Gastroesophageal sphincter (tissue), 4 donors: ENCODE data around the gene ERRFI1. TPM values are rescaled to one million over a fixed set of nuclear protein-coding genes. Genes with fewer than 3 reads are reported as not detected.

Experiments used
- ATAC-seq: fragments of 150-250 bp; one replicate; pipeline ENCODE4 v1.9.1; 2016; ENCODE audit warnings: mild to moderate bottlenecking, moderate library complexity
- H3K27ac ChIP-seq, 4 donors: fragments of 200-600 bp; sonication (generic) in 3 of 4; 1 replicate in 3 of 4; 2 replicates in 1 of 4; pipeline ENCODE4 v1.5.1; 2016 to 2019
- H3K27me3 ChIP-seq: fragments of 200-600 bp; sonication (generic); one replicate; pipeline ENCODE4 v1.5.1; 2019
- H3K36me3 ChIP-seq, 2 donors: fragments of 200-600 bp; sonication (generic); one replicate each; pipeline ENCODE4 v1.5.1; 2019; ENCODE audit warnings: control low read depth in 1 of 2
- H3K4me1 ChIP-seq, 3 donors: fragments of 200-600 bp; sonication (generic); 1 replicate in 2 of 3; 2 replicates in 1 of 3; pipeline ENCODE4 v1.5.1; 2016 to 2019; ENCODE audit warnings: control low read depth in 2 of 3
- H3K4me3 ChIP-seq, 2 donors: fragments of 200-600 bp; sonication (generic); one replicate each; pipeline ENCODE4 v1.5.1; 2019; ENCODE audit warnings: mild to moderate bottlenecking in 1 of 2, moderate library complexity in 1 of 2
- H3K9me3 ChIP-seq, 3 donors: fragments of 200-600 bp; sonication (generic); one replicate each; pipeline ENCODE4 v1.5.1; 2017 to 2019; ENCODE audit warnings: control low read depth in 2 of 3
- CTCF ChIP-seq, 4 experiments: fragments of 200-600 bp in 2 of 4; fragments of 450-650 bp in 2 of 4; sonication (generic) in 1 of 4; IDR thresholded peaks; one replicate each; pipeline ENCODE4 v1.5.1; 2017 to 2019; ENCODE audit warnings: antibody characterized with exemption in 4 of 4, mild to moderate bottlenecking in 2 of 4, moderate library complexity in 2 of 4
- EP300 ChIP-seq: sonication (generic); formaldehyde crosslinking; IDR thresholded peaks from one replicate; pipeline ENCODE4 v1.6.1; 2017; ENCODE audit warnings: antibody characterized with exemption, mild to moderate bottlenecking
- POLR2A ChIP-seq, 2 donors: fragments of 450-650 bp; IDR thresholded peaks; one replicate each; pipeline ENCODE4 v1.6.1; 2017; ENCODE audit warnings: antibody characterized with exemption in 2 of 2, mild to moderate bottlenecking in 2 of 2, moderate library complexity in 1 of 2
- POLR2AphosphoS5 ChIP-seq: sonication (generic); formaldehyde crosslinking; IDR thresholded peaks from one replicate; pipeline ENCODE4 v1.6.1; 2017; ENCODE audit warnings: antibody characterized with exemption
- WGBS, 2 donors: methylation state at CpG; one replicate each; pipeline ENCODE4 v1.1.5; 2018; ENCODE audit warnings: low coverage in 1 of 2; 5-methylcytosine and 5-hydroxymethylcytosine counted together
- total RNA-seq, 4 donors: library from RNA; depleted of rRNA; stranded (reverse); fragments of >200 nt; gene quantifications; one replicate each; pipeline ENCODE4 v1.1.0, GENCODE V29; 2016

ERRFI1 gene
- total RNA-seq, 4 donors from 2014 or later: 344 to 570 (median 393) TPM

GRCh38 chr1:8022395-8023286 lies 3.5 kb downstream of the ERRFI1 start:
- Histone ChIP-seq H3K27ac (peak overlapping the region; percentile 96 to 98 (median 97)), H3K36me3 (no peaks in the 10 kb centered on the region), H3K9me3 (no peaks in the 10 kb centered on the region), H3K27me3 (no peaks in the 10 kb centered on the region), H3K4me1 (peaks cover 4 to 63% (median 18%) of the 10 kb centered on the region in 3 donors), H3K4me3 (peak overlapping the region; percentile 86 to 99)
- 76 to 77% methylated on average over 3 of the region's 3 CpGs for WGBS, 2 donors
- TF ChIP-seq POLR2AphosphoS5 (peak; percentile 14), EP300 (no peak), POLR2A (IDR thresholded peaks at IDR 0.05) (peak; percentile 10 to 18), CTCF (IDR thresholded peaks at IDR 0.05) (no peak)
- no peak for ATAC-seq

- H3K36me3 ChIP-seq: no peaks in the 10 kb centered on the region
Measured at GRCh38 chr1:8021676-8022266, 4.3 kb downstream of the ERRFI1 start.

GRCh38 chr1:8020032-8020431 lies 6.1 kb downstream of the ERRFI1 start:
- Histone ChIP-seq H3K4me3 (peak overlapping the region in 1 of 2 donors; percentile 86), H3K27ac (peak overlapping the region; percentile 96 to 98 (median 97)), H3K4me1 (peaks cover 24 to 76% (median 42%) of the 10 kb centered on the region in 3 donors), H3K9me3 (no peaks in the 10 kb centered on the region), H3K27me3 (no peaks in the 10 kb centered on the region), H3K36me3 (peaks cover 0 to 4% of the 10 kb centered on the region in 2 donors)
- ATAC-seq: no peak
- TF ChIP-seq POLR2A (IDR thresholded peaks at IDR 0.05): no peak
- peak; percentile 43 for TF ChIP-seq POLR2AphosphoS5

More at GRCh38 chr1:8021676-8022266, 4.3 kb downstream of the ERRFI1 start:
- ATAC-seq: no peak
- peak; percentile 38 for TF ChIP-seq POLR2AphosphoS5
- TF ChIP-seq POLR2A (IDR thresholded peaks at IDR 0.05): peak in 1 of 2 donors; percentile 8
- TF ChIP-seq EP300: no peak
- no peak for TF ChIP-seq CTCF (IDR thresholded peaks at IDR 0.05)
- 59 to 76% methylated on average over 6 of the region's 6 CpGs for WGBS, 2 donors
- H3K4me3 ChIP-seq: peak overlapping the region; percentile 86 to 99
- no peaks in the 10 kb centered on the region for H3K9me3 ChIP-seq
- H3K27me3 ChIP-seq: no peaks in the 10 kb centered on the region
- H3K4me1 ChIP-seq: peaks cover 8 to 63% (median 26%) of the 10 kb centered on the region in 3 donors
- H3K27ac ChIP-seq: peak overlapping the region; percentile 96 to 98 (median 97)

GRCh38 chr1:8019229-8019620 lies 6.9 kb downstream of the ERRFI1 start:
- Histone ChIP-seq H3K36me3 (peaks cover 2 to 12% of the 10 kb centered on the region in 2 donors), H3K9me3 (no peaks in the 10 kb centered on the region), H3K27me3 (no peaks in the 10 kb centered on the region), H3K4me3 (peak overlapping the region; percentile 21 to 86), H3K27ac (peak overlapping the region; percentile 66 to 98 (median 96)), H3K4me1 (peaks cover 31 to 84% (median 42%) of the 10 kb centered on the region in 3 donors)
- ATAC-seq: no peak
- 91% methylated on average over 5 of the region's 5 CpGs; no CpG with 5 or more reads in 1 of the 2 donors for whole genome bisulfite sequencing, 2 donors
- no peak for TF ChIP-seq EP300
- TF ChIP-seq CTCF (IDR thresholded peaks at IDR 0.05): no peak
- TF ChIP-seq POLR2AphosphoS5: no peak
- no peak for TF ChIP-seq POLR2A (IDR thresholded peaks at IDR 0.05)

- H3K4me3 ChIP-seq: peak overlapping the region; percentile 21 to 86
- H3K27me3 ChIP-seq: no peaks in the 10 kb centered on the region
- WGBS, 2 donors: 56 to 72% methylated on average over 3 of the region's 3 CpGs
- H3K9me3 ChIP-seq: no peaks in the 10 kb centered on the region
- TF ChIP-seq POLR2AphosphoS5 (peak; percentile 33), POLR2A (IDR thresholded peaks at IDR 0.05) (no peak), EP300 (no peak), CTCF (IDR thresholded peaks at IDR 0.05) (no peak)
- ATAC-seq: no peak
- H3K36me3 ChIP-seq: peaks cover 7 to 17% of the 10 kb centered on the region in 2 donors
- H3K4me1 ChIP-seq: peaks cover 31 to 90% (median 42%) of the 10 kb centered on the region in 3 donors
- H3K27ac ChIP-seq: peak overlapping the region; percentile 66 to 98 (median 96)
Measured at GRCh38 chr1:8018492-8019228, 7.4 kb downstream of the ERRFI1 start.
